HTR-8/SVneo (cell line): ENCODE data around the gene KCNJ6.

ENCODE experiments used
- DNase-seq: peaks from one replicate; pipeline ENCODE4 v3.0.0; 2011; ENCODE audit warnings: low spot score, mixed read lengths; ENCODE audit not compliant: insufficient read length
- FAIRE-seq: peaks from 2 replicates; lab custom pipeline; 2011; peaks lifted over from hg19 to GRCh38; lab: Jason Lieb, UNC

KCNJ6 gene

GRCh38 chr21:37868446-37869295 is 47.6 kb downstream of the KCNJ6 start:
- FAIRE-seq (no peak), DNase-seq (peak; percentile 25)

- DNase-seq (no peak), FAIRE-seq (no peak)
Measured at GRCh38 chr21:37866027-37866426, 50.2 kb downstream of the KCNJ6 start.

GRCh38 chr21:37865156-37865555 is 51.1 kb downstream of the KCNJ6 start:
- no peak for FAIRE-seq

GRCh38 chr21:37863842-37864241 is 52.4 kb downstream of the KCNJ6 start:
- DNase-seq (no peak), FAIRE-seq (no peak)

More at GRCh38 chr21:37865156-37865555, 51.1 kb downstream of the KCNJ6 start:
- DNase-seq = no peak

GRCh38 chr21:37862536-37862935 is 53.7 kb downstream of the KCNJ6 start:
- DNase-seq (peak; percentile 47), FAIRE-seq (no peak)

- no peak for FAIRE-seq
- DNase-seq = no peak
Measured at GRCh38 chr21:37861561-37861960, 54.7 kb downstream of the KCNJ6 start.

GRCh38 chr21:37860416-37860815 is 55.8 kb downstream of the KCNJ6 start:
- DNase-seq = no peak
- FAIRE-seq = no peak

GRCh38 chr21:37855647-37856625 is 60.3 kb downstream of the KCNJ6 start:
- FAIRE-seq = no peak

GRCh38 chr21:37855271-37855646 is 61.0 kb downstream of the KCNJ6 start:
- FAIRE-seq (no peak), DNase-seq (no peak)

More at GRCh38 chr21:37855647-37856625, 60.3 kb downstream of the KCNJ6 start:
- no peak for DNase-seq

GRCh38 chr21:37849506-37850102 is 66.7 kb downstream of the KCNJ6 start:
- peak; percentile 72 for FAIRE-seq
- DNase-seq = peak; percentile 39

GRCh38 chr21:37848721-37849490 is 67.4 kb downstream of the KCNJ6 start:
- FAIRE-seq (no peak), DNase-seq (no peak)

- FAIRE-seq = no peak
- no peak for DNase-seq
Measured at GRCh38 chr21:37845535-37845934, 70.7 kb downstream of the KCNJ6 start.

GRCh38 chr21:37843191-37843590 is 73.1 kb downstream of the KCNJ6 start:
- DNase-seq (no peak), FAIRE-seq (no peak)

GRCh38 chr21:37842163-37842919 is 73.9 kb downstream of the KCNJ6 start:
- FAIRE-seq (peak; percentile 65), DNase-seq (no peak)

GRCh38 chr21:37837381-37837780 is 78.9 kb downstream of the KCNJ6 start:
- FAIRE-seq = no peak
- DNase-seq = no peak

- no peak for FAIRE-seq
- no peak for DNase-seq
Measured at GRCh38 chr21:37835481-37835880, 80.8 kb downstream of the KCNJ6 start.

GRCh38 chr21:37833301-37833700 is 83.0 kb downstream of the KCNJ6 start:
- FAIRE-seq = no peak
- no peak for DNase-seq

GRCh38 chr21:37829447-37829846 is 86.8 kb downstream of the KCNJ6 start:
- FAIRE-seq (no peak), DNase-seq (peak; percentile 28)

GRCh38 chr21:37828991-37829390 is 87.3 kb downstream of the KCNJ6 start:
- FAIRE-seq (no peak), DNase-seq (no peak)
